Suprapubic skin (tissue), 4 donors: ENCODE data around the gene PRICKLE3.
"Not testable (repeated sequence)": the region's sequence is repeated elsewhere in the genome, so short reads cannot be mapped to it uniquely, and the experiment has no call there.

Experiments used
- POLR2A ChIP-seq, 2 donors: fragments of 450-650 bp; IDR thresholded peaks; one replicate each; pipeline ENCODE4 v1.6.1; 2017; ENCODE audit warnings: antibody characterized with exemption in 2 of 2, mild to moderate bottlenecking in 2 of 2, moderate library complexity in 2 of 2
- POLR2AphosphoS5 ChIP-seq, 3 donors: sonication (generic); formaldehyde crosslinking; IDR thresholded peaks; one replicate each; pipeline ENCODE4 v1.6.1; 2017; ENCODE audit warnings: antibody characterized with exemption in 3 of 3
- TF ChIP-seq, protein P1 (sequence below), 2 donors: fragments of 200-600 bp in 1 of 2; fragments of 450-650 bp in 1 of 2; sonication (generic) in 1 of 2; IDR thresholded peaks; one replicate each; pipeline ENCODE4 v1.5.1; 2016 to 2019; ENCODE audit warnings: antibody characterized with exemption in 2 of 2, mild to moderate bottlenecking in 1 of 2, moderate library complexity in 1 of 2

- TF ChIP-seq, protein P1, sequence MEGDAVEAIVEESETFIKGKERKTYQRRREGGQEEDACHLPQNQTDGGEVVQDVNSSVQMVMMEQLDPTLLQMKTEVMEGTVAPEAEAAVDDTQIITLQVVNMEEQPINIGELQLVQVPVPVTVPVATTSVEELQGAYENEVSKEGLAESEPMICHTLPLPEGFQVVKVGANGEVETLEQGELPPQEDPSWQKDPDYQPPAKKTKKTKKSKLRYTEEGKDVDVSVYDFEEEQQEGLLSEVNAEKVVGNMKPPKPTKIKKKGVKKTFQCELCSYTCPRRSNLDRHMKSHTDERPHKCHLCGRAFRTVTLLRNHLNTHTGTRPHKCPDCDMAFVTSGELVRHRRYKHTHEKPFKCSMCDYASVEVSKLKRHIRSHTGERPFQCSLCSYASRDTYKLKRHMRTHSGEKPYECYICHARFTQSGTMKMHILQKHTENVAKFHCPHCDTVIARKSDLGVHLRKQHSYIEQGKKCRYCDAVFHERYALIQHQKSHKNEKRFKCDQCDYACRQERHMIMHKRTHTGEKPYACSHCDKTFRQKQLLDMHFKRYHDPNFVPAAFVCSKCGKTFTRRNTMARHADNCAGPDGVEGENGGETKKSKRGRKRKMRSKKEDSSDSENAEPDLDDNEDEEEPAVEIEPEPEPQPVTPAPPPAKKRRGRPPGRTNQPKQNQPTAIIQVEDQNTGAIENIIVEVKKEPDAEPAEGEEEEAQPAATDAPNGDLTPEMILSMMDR (IDR thresholded peaks at IDR 0.05): not testable (repeated sequence)
- TF ChIP-seq POLR2AphosphoS5, POLR2A (IDR thresholded peaks at IDR 0.05): not testable (repeated sequence)
Observed at GRCh38 chrX:49148390-49149100, 37.6 kb downstream of the PRICKLE3 start.
